ENCODE measurements around the gene PRR22. TPM values are rescaled to one million over a fixed set of nuclear protein-coding genes. Genes with fewer than 3 reads are reported as not detected.

Gene PRR22
- total and polyA plus RNA-seq, 9 of the 15 experiments (the other 6 are each of a cell fraction or from before 2014, with no cell fraction given) = 0.03 to 12.0 (median 2.0) TPM; not detected in 1

GRCh38 chr19:5805462-5806132 lies 21.1 kb upstream of the PRR22 start (continued):
- TF ChIP-seq VEZF1 (CRISPR knock-in tag; IDR thresholded peaks at IDR 0.05) (peak; percentile 37), LCOR (CRISPR knock-in tag; IDR thresholded peaks at IDR 0.05) (no peak), FOXK2 (conservative IDR thresholded peaks at IDR 0.05 in 1 of 2, IDR thresholded peaks at IDR 0.05 in 1 of 2; ENCODE audit: low read depth in 2 of 2) (peak; percentile 66 to 84), ZNF197 (CRISPR knock-in tag; IDR thresholded peaks at IDR 0.05; ENCODE audit: low read depth) (no peak), RHOXF2B (CRISPR knock-in tag; conservative IDR thresholded peaks at IDR 0.05) (no peak), ATF3 (IDR thresholded peaks at IDR 0.05) (no peak), ATF3 (CRISPR knock-in tag; conservative IDR thresholded peaks at IDR 0.05) (no peak), CBFB (CRISPR knock-in tag; IDR thresholded peaks at IDR 0.05) (0 out of 2 replicates have a peak, but pooled peaks have one; percentile 33), ILK (tag; IDR thresholded peaks at IDR 0.05; ENCODE audit: borderline replicate concordance, low read depth) (no peak), MYNN (IDR thresholded peaks at IDR 0.05) (no peak), MYNN (CRISPR knock-in tag; IDR thresholded peaks at IDR 0.05) (no peak), ZNF766 (CRISPR knock-in tag; conservative IDR thresholded peaks at IDR 0.05) (no peak), UBTF (IDR thresholded peaks at IDR 0.05; ENCODE audit: borderline replicate concordance in 1 of 2, low read depth in 2 of 2, low read length in 2 of 2) (peak in 1 of 2 experiments; percentile 73; a peak in 1 of 4 replicates), ZNF436 (CRISPR knock-in tag; IDR thresholded peaks at IDR 0.05) (no peak), BRF2 (IDR thresholded peaks at IDR 0.05; ENCODE audit: borderline replicate concordance, insufficient read depth, insufficient read length) (no peak), ERF (CRISPR knock-in tag; IDR thresholded peaks at IDR 0.05) (no peak), NFIC (IDR thresholded peaks at IDR 0.05) (peak; percentile 84), TEAD2 (tag; IDR thresholded peaks at IDR 0.05) (no peak), JUNB (CRISPR knock-in tag; conservative IDR thresholded peaks at IDR 0.05) (no peak), ZFP30 (CRISPR knock-in tag; IDR thresholded peaks at IDR 0.05; ENCODE audit: borderline replicate concordance) (no peak), EP400 (IDR thresholded peaks at IDR 0.05) (no peak), MECOM (CRISPR knock-in tag; IDR thresholded peaks at IDR 0.05) (no peak), MXD1 (CRISPR knock-in tag; IDR thresholded peaks at IDR 0.05; ENCODE audit: borderline replicate concordance, poor library complexity, severe bottlenecking) (no peak)

Measured in K562 (cell line).